HepG2 (cell line): Measurements from ENCODE around the gene SBK2. TPM values are rescaled to one million over a fixed set of nuclear protein-coding genes. Genes with fewer than 3 reads are reported as not detected.

Source experiments
- HMG20A ChIP-seq: IDR thresholded peaks from 2 replicates; pipeline ENCODE4 v1.6.1; 2016; ENCODE audit warnings: borderline replicate concordance
- MAX ChIP-seq: IDR thresholded peaks from 2 replicates; pipeline ENCODE4 v1.6.1; 2012; ENCODE audit warnings: inconsistent platforms
- MAZ ChIP-seq, 2 experiments: sonication (generic) in 1 of 2; formaldehyde crosslinking in 1 of 2; IDR thresholded peaks; 2 replicates each; pipeline versions ENCODE4 v1.5.0 to v1.6.1; 2012 to 2020; ENCODE audit warnings: low read depth in 2 of 2, mild to moderate bottlenecking in 2 of 2, borderline replicate concordance in 1 of 2, improper control_type of control experiment in 1 of 2, low read length in 1 of 2, missing genetic modification reagents in 1 of 2, moderate library complexity in 1 of 2
- NFATC3 ChIP-seq: sonication (generic); formaldehyde crosslinking; IDR thresholded peaks from 2 replicates; pipeline ENCODE4 v1.5.1; 2020; ENCODE audit warnings: mild to moderate bottlenecking, missing genetic modification reagents
- POLR2AphosphoS5 ChIP-seq: IDR thresholded peaks from 2 replicates; pipeline ENCODE4 v1.6.1; 2012; ENCODE audit warnings: low read depth, low read length
- SP5 ChIP-seq: IDR thresholded peaks from 2 replicates; pipeline ENCODE4 v1.6.1; 2016; ENCODE audit warnings: low read depth, borderline replicate concordance
- YEATS4 ChIP-seq: sonication (generic); formaldehyde crosslinking; IDR thresholded peaks from 2 replicates; pipeline ENCODE4 v1.4.0; 2020; ENCODE audit warnings: missing genetic modification reagents, borderline replicate concordance
- ZBTB40 ChIP-seq, 2 experiments: fragments of 450-650 bp in 1 of 2; sonication (generic) in 1 of 2; formaldehyde crosslinking in 1 of 2; IDR thresholded peaks; 2 replicates each; pipeline versions ENCODE4 v1.6.1 to v1.8.0; 2016 to 2022; ENCODE audit warnings: antibody characterized with exemption in 1 of 2, mild to moderate bottlenecking in 1 of 2, missing genetic modification reagents in 1 of 2
- ZNF274 ChIP-seq: sonication (generic); formaldehyde crosslinking; IDR thresholded peaks from 2 replicates; pipeline ENCODE4 v1.5.1; 2020; ENCODE audit warnings: mild to moderate bottlenecking, missing genetic modification reagents
- ZNF501 ChIP-seq: sonication (generic); formaldehyde crosslinking; IDR thresholded peaks from 2 replicates; pipeline ENCODE4 v1.5.1; 2020; ENCODE audit warnings: mild to moderate bottlenecking, moderate library complexity, missing genetic modification reagents
- ZNF687 ChIP-seq: sonication (generic); formaldehyde crosslinking; IDR thresholded peaks from 2 replicates; pipeline ENCODE4 v1.5.1; 2020; ENCODE audit warnings: mild to moderate bottlenecking, missing genetic modification reagents, moderate library complexity
- ZNF766 ChIP-seq: sonication (generic); formaldehyde crosslinking; IDR thresholded peaks from 2 replicates; pipeline ENCODE4 v1.5.0; 2020; ENCODE audit warnings: missing genetic modification reagents, borderline replicate concordance
- ZNF891 ChIP-seq: sonication (generic); formaldehyde crosslinking; IDR thresholded peaks from 2 replicates; pipeline ENCODE4 v1.5.0; 2020; ENCODE audit warnings: mild to moderate bottlenecking, missing genetic modification reagents
- polyA plus RNA-seq, 8 experiments: library from polyadenylated mRNA; depleted of rRNA in 3 of 8; stranded (reverse) in 7 of 8; unstranded in 1 of 8; fragments of >200 nt; fragmentation: Illumina TruSeq in 4 of 8; extraction: Trizol in 4 of 8; gene quantifications; 2 replicates each; pipeline versions ENCODE4 v1.2.1 to v1.2.3, GENCODE V29; 2011 to 2016; ENCODE audit warnings: low read depth in 4 of 8, missing spikeins in 1 of 8, mixed read lengths in 1 of 8; ENCODE audit not compliant: insufficient read depth in 1 of 8
- total RNA-seq, 5 experiments: library from RNA; depleted of rRNA; stranded (reverse); fragments of >200 nt; fragmentation: Illumina TruSeq; extraction: Trizol; gene quantifications; 2 replicates each; pipeline ENCODE4 v1.2.3, GENCODE V29; 2016; ENCODE audit warnings: low read depth in 1 of 5

SBK2 gene
- total and polyA plus RNA-seq, 2 of the 13 experiments (the other 11 are each of a cell fraction or from before 2014, with no cell fraction given) = 0.24 TPM; not detected in 1

GRCh38 chr19:55486971-55487923 lies 49.7 kb downstream of the SBK2 start (continued):
- TF ChIP-seq POLR2AphosphoS5 (no peak), YEATS4 (CRISPR knock-in tag) (0 out of 2 replicates have a peak, but pooled peaks have one; percentile 22), ZNF891 (CRISPR knock-in tag) (0 out of 2 replicates have a peak, but pooled peaks have one; percentile 22), ZBTB40 (IDR thresholded peaks at IDR 0.05) (no peak), ZBTB40 (CRISPR knock-in tag; IDR thresholded peaks at IDR 0.05) (0 out of 2 replicates have a peak, but pooled peaks have one; percentile 25), NFATC3 (CRISPR knock-in tag) (0 out of 2 replicates have a peak, but pooled peaks have one; percentile 35), ZNF501 (0 out of 2 replicates have a peak, but pooled peaks have one; percentile 30), ZNF274 (CRISPR knock-in tag) (peak; percentile 59; the same call in 1 of the 2 replicates), MAX (0 out of 2 replicates have a peak, but pooled peaks have one; percentile 8), ZNF766 (peak; percentile 59; the same call in 1 of the 2 replicates), HMG20A (CRISPR knock-in tag) (no peak), SP5 (peak; percentile 12; the same call in 1 of the 2 replicates), ZNF687 (peak; percentile 60), MAZ (IDR thresholded peaks at IDR 0.05; ENCODE audit: borderline replicate concordance, low read depth, low read length) (no peak), MAZ (CRISPR knock-in tag; IDR thresholded peaks at IDR 0.05; ENCODE audit: low read depth) (0 out of 2 replicates have a peak, but pooled peaks have one; percentile 23)
